Measurements from ENCODE around the gene TMEM184B. TPM values are rescaled to one million over a fixed set of nuclear protein-coding genes. Genes with fewer than 3 reads are reported as not detected.

Gene TMEM184B
- total RNA-seq, 2 donors from 2014 or later = 55.4 to 57.6 TPM

DNA sequence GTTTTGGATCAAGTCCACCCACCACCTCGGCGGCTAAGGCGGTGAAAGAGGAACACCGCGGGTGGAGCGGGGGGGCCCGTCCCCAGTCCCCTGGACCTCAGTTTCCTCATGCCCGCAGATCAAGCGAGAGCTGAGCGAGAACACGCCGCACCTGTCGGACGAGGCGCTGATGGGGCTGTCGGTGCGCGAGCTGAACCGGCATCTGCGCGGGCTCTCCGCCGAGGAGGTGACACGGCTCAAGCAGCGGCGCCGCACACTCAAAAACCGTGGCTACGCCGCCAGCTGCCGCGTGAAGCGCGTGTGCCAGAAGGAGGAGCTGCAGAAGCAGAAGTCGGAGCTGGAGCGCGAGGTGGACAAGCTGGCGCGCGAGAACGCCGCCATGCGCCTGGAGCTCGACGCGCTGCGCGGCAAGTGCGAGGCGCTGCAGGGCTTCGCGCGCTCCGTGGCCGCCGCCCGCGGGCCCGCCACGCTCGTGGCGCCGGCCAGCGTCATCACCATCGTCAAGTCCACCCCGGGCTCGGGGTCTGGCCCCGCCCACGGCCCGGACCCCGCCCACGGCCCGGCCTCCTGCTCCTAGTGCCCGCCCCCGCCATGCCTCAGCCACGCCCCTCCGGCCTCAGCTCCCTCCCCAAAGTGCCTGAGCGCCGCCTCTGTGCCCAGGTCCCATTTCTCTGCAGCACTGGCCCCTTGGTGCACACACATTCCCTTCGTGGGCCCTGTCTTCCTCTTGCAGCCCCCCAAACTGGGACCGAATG, 58.3 kb downstream of the TMEM184B start:
- WGBS, 2 experiments (ENCODE audit: insufficient coverage in 1 of 2, insufficient read length in 1 of 2) = 62 to 81% methylated on average over 60 to 81 of the region's 81 CpGs
- TF ChIP-seq, protein P1, sequence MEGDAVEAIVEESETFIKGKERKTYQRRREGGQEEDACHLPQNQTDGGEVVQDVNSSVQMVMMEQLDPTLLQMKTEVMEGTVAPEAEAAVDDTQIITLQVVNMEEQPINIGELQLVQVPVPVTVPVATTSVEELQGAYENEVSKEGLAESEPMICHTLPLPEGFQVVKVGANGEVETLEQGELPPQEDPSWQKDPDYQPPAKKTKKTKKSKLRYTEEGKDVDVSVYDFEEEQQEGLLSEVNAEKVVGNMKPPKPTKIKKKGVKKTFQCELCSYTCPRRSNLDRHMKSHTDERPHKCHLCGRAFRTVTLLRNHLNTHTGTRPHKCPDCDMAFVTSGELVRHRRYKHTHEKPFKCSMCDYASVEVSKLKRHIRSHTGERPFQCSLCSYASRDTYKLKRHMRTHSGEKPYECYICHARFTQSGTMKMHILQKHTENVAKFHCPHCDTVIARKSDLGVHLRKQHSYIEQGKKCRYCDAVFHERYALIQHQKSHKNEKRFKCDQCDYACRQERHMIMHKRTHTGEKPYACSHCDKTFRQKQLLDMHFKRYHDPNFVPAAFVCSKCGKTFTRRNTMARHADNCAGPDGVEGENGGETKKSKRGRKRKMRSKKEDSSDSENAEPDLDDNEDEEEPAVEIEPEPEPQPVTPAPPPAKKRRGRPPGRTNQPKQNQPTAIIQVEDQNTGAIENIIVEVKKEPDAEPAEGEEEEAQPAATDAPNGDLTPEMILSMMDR (conservative IDR thresholded peaks at IDR 0.05) = peak; percentile 23
- Histone ChIP-seq H3K36me3 (ENCODE audit: control insufficient read depth, insufficient read depth, low read length) (peaks cover 4% of the 10 kb centered on the region), H3K9me3 (ENCODE audit: control insufficient read depth, low read length) (no peaks in the 10 kb centered on the region), H3K9ac (ENCODE audit: extremely low read depth, low read length, poor library complexity, severe bottlenecking) (no peak overlapping the region), H3K27ac (ENCODE audit: low read depth, low read length) (no peak overlapping the region), H3K4me3 (ENCODE audit: low read length) (no peak overlapping the region), H3K4me1 (ENCODE audit: control insufficient read depth, insufficient read depth, low read length) (peaks cover 9% of the 10 kb centered on the region), H3K27me3 (ENCODE audit: control insufficient read depth, insufficient read depth, low read length, poor library complexity, severe bottlenecking) (no peaks in the 10 kb centered on the region)
- Mint-ChIP-seq H3K4me3 (peak overlapping the region; percentile 33), H3K36me3 (ENCODE audit: low read depth) (peaks cover 6% of the 10 kb centered on the region), H3K27me3 (ENCODE audit: insufficient read depth) (peaks cover 23% of the 10 kb centered on the region), H3K9me3 (no peaks in the 10 kb centered on the region), H3K4me1 (peaks cover 25% of the 10 kb centered on the region), H3K27ac (no peak overlapping the region)
- peak; percentile 95 for DNase-seq

DNA sequence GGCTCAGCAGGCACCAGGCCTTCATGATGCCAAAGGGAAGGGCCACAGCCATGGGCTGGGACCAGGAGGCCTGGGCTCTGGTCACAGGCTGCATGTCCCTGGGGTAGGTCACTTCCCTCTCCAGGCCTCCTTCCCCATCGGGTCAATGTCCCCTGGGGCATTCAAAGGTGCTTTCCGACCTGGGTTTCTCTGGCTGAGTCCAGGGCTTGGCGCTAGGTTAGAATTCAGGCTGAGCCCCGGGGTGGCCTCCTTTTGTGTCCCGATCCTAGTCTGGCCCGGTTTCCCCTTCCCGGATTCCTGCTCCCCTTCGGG, 58.9 kb downstream of the TMEM184B start:
- Histone ChIP-seq H3K27ac (ENCODE audit: low read depth, low read length) (no peak overlapping the region), H3K9me3 (ENCODE audit: control insufficient read depth, low read length) (no peaks in the 10 kb centered on the region), H3K4me1 (ENCODE audit: control insufficient read depth, insufficient read depth, low read length) (peaks cover 8% of the 10 kb centered on the region), H3K36me3 (ENCODE audit: control insufficient read depth, insufficient read depth, low read length) (peaks cover 4% of the 10 kb centered on the region), H3K4me3 (ENCODE audit: low read length) (no peak overlapping the region), H3K9ac (ENCODE audit: extremely low read depth, low read length, poor library complexity, severe bottlenecking) (no peak overlapping the region), H3K27me3 (ENCODE audit: control insufficient read depth, insufficient read depth, low read length, poor library complexity, severe bottlenecking) (no peaks in the 10 kb centered on the region)
- WGBS, 2 experiments (ENCODE audit: insufficient coverage in 1 of 2, insufficient read length in 1 of 2) = 82 to 88% methylated on average over 8 of the region's 8 CpGs
- DNase-seq = no peak
- Mint-ChIP-seq H3K9me3 (no peaks in the 10 kb centered on the region), H3K36me3 (ENCODE audit: low read depth) (peaks cover 6% of the 10 kb centered on the region), H3K4me3 (peak overlapping the region; percentile 33), H3K4me1 (peaks cover 23% of the 10 kb centered on the region), H3K27me3 (ENCODE audit: insufficient read depth) (peaks cover 23% of the 10 kb centered on the region), H3K27ac (no peak overlapping the region)
- TF ChIP-seq, protein P1 (conservative IDR thresholded peaks at IDR 0.05) = no peak

DNA sequence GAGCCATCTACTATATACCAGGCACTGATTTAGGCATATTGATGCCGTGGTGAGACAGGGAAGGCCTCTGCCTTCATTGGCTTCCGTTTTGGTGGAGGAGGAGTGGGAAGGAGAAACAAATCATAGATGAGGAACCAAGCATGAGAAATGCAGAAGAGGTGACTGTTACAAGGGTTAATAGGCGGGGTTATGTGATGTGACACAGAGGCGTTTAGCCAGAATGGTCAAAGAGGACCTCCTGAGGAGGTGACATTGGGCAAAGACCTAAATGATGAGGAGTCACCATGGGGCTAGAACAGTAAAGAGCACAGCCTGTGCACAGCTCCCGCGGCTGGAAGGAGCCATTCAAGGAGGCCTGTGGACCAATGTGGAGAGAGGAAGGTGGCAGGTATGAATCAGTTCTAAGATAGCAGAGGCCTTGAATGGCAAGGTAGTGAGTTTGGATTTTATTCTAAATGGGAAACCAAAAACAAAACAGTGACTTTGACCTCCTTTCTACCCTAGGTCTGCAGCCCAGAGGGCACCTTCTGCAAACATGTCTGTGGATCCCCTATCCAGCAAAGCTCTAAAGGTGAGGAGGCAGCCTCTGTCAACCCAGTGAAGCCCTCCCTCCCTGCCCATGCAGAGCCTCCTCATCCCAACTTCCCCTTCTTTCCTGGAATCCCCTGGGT, 59.4 kb downstream of the TMEM184B start:
- no peaks in the 10 kb centered on the region for H3K9me3 Mint-ChIP-seq
- H3K27ac ChIP-seq (ENCODE audit: low read depth, low read length) = no peak overlapping the region
- no peak overlapping the region for H3K27ac Mint-ChIP-seq
- DNase-seq = no peak
- peak overlapping the region; percentile 33 for H3K4me3 Mint-ChIP-seq
- TF ChIP-seq, protein P1 (conservative IDR thresholded peaks at IDR 0.05) = no peak
- H3K9ac ChIP-seq (ENCODE audit: extremely low read depth, low read length, poor library complexity, severe bottlenecking) = no peak overlapping the region
- H3K4me1 Mint-ChIP-seq = peaks cover 19% of the 10 kb centered on the region
- peaks cover 23% of the 10 kb centered on the region for H3K27me3 Mint-ChIP-seq (ENCODE audit: insufficient read depth)
- peaks cover 6% of the 10 kb centered on the region for H3K36me3 Mint-ChIP-seq (ENCODE audit: low read depth)
- H3K4me1 ChIP-seq (ENCODE audit: control insufficient read depth, insufficient read depth, low read length) = peaks cover 3% of the 10 kb centered on the region
- peaks cover 4% of the 10 kb centered on the region for H3K36me3 ChIP-seq (ENCODE audit: control insufficient read depth, insufficient read depth, low read length)
- 86 to 90% methylated on average over 4 to 6 of the region's 6 CpGs for WGBS, 2 experiments (ENCODE audit: insufficient coverage in 1 of 2, insufficient read length in 1 of 2)
- H3K9me3 ChIP-seq (ENCODE audit: control insufficient read depth, low read length) = no peaks in the 10 kb centered on the region
- no peak overlapping the region for H3K4me3 ChIP-seq (ENCODE audit: low read length)
- H3K27me3 ChIP-seq (ENCODE audit: control insufficient read depth, insufficient read depth, low read length, poor library complexity, severe bottlenecking) = no peaks in the 10 kb centered on the region
